Psoas muscle (tissue), 8 donors: ENCODE results near the gene SLC7A9. TPM values are rescaled to one million over a fixed set of nuclear protein-coding genes. Genes with fewer than 3 reads are reported as not detected.

Experiments used
- ATAC-seq, 4 donors: fragments of 200-7000 bp; cut with Tn5 transposase; one replicate each; pipeline ENCODE4 v1.9.1; 2020; ENCODE audit warnings: moderate library complexity in 3 of 4, mild to moderate bottlenecking in 2 of 4
- DNase-seq, 2 donors: peaks; one replicate each; pipeline ENCODE4 v3.0.0-alpha.2; 2020
- H3K27ac ChIP-seq: fragments of 200-600 bp; one replicate; pipeline ENCODE4 v1.8.0; 2022
- H3K27me3 ChIP-seq, 3 donors: fragments of 200-600 bp in 1 of 3; one replicate each; pipeline versions ENCODE4 v1.6.1 to v1.8.0; 2013 to 2022; ENCODE audit warnings: low read length in 2 of 3, mild to moderate bottlenecking in 2 of 3, moderate library complexity in 1 of 3; ENCODE audit not compliant: insufficient read depth in 3 of 3
- H3K36me3 ChIP-seq, 2 donors: fragments of 200-600 bp in 1 of 2; one replicate each; pipeline versions ENCODE4 v1.6.1 to v1.8.0; 2013 to 2022; ENCODE audit warnings: low read depth in 1 of 2, mild to moderate bottlenecking in 1 of 2, moderate library complexity in 1 of 2; ENCODE audit not compliant: insufficient read depth in 1 of 2
- H3K4me1 ChIP-seq: fragments of 200-600 bp; one replicate; pipeline ENCODE4 v1.8.0; 2022
- H3K4me3 ChIP-seq: fragments of 200-600 bp; one replicate; pipeline ENCODE4 v1.8.0; 2022; ENCODE audit warnings: mild to moderate bottlenecking
- H3K9me3 ChIP-seq: fragments of 200-600 bp; one replicate; pipeline ENCODE4 v1.8.0; 2022
- WGBS, 3 donors: extraction: QIAGEN DNeasy Blood & Tissue Kit; methylation state at CpG; one replicate each; pipeline versions ENCODE4 v1.1.6 to v1.1.7; 2013; 5-methylcytosine and 5-hydroxymethylcytosine counted together
- intact Hi-C, 2 donors: fragments of 100-400 bp; cut with DNase I; formaldehyde crosslinking; loops; one replicate each; pipeline versions ENCODE4 v1.11.0 to v1.14.2; 2022
- polyA plus RNA-seq, 3 donors: library from polyadenylated mRNA; stranded (reverse); fragments of 200-250 nt; gene quantifications; one replicate each; pipeline ENCODE4 v1.2.3, GENCODE V29; 2013
- total RNA-seq, 4 donors: library from RNA; stranded (reverse); fragmentation: NEBNext Ultra II Directional in 2 of 4; extraction: Animal tissue kit (Norgen Biotek cat#: 25700) in 2 of 4; gene quantifications; one replicate each; pipeline versions ENCODE4 v1.2.1 to v1.2.4, GENCODE V29; 2021 to 2023
- TF ChIP-seq, protein P1 (sequence below): fragments of 200-600 bp; IDR thresholded peaks from one replicate; pipeline ENCODE4 v1.8.0; 2022; ENCODE audit warnings: antibody characterized with exemption
- donor health status: healthy with polysubstance abuse.
- donor health status: DM: no; HTN: no; CAD: no; lungs with moderate emphysema.
- donor health status: Bipolar disorder and iron deficiency.
- donor health status: healthy.
- donor health status: DM: yes; HTN: yes; CAD: no.
- donor health status: DM: no; HTN: no; CAD: no.
- donor health status: DM: no; HTN: no; CAD: no.
- donor health status: DM: yes; HTN: yes; CAD: no.

The SLC7A9 gene
- total and polyA plus RNA-seq, 7 donors: 0.10 to 0.36 (median 0.17) TPM; not detected in 3

DNA sequence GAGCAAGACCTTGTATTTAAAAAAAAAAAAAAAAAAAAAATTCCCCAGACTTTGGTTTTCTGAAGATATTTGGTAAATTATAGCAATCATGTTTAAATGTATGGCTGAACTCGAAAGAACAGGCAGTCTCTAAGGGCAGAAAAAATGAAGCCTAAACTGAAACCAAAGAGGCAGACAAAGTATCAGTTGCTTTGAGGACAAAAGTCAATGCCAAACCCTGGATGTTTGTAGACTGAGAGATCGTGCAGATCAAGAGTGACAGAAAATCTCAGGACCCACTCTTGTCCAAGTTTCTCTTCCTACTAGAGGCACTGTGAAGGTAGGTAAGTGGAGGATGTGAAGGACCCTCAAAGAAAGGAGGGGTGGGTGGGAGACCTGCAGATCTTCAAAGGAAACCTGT, 11.1 kb upstream of the SLC7A9 start:
- no peaks in the 10 kb centered on the region for H3K27me3 ChIP-seq
- TF ChIP-seq, protein P1, sequence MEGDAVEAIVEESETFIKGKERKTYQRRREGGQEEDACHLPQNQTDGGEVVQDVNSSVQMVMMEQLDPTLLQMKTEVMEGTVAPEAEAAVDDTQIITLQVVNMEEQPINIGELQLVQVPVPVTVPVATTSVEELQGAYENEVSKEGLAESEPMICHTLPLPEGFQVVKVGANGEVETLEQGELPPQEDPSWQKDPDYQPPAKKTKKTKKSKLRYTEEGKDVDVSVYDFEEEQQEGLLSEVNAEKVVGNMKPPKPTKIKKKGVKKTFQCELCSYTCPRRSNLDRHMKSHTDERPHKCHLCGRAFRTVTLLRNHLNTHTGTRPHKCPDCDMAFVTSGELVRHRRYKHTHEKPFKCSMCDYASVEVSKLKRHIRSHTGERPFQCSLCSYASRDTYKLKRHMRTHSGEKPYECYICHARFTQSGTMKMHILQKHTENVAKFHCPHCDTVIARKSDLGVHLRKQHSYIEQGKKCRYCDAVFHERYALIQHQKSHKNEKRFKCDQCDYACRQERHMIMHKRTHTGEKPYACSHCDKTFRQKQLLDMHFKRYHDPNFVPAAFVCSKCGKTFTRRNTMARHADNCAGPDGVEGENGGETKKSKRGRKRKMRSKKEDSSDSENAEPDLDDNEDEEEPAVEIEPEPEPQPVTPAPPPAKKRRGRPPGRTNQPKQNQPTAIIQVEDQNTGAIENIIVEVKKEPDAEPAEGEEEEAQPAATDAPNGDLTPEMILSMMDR: no peak
- H3K4me3 ChIP-seq: no peak overlapping the region
- H3K27ac ChIP-seq: no peak overlapping the region
- ATAC-seq: no peak
- H3K9me3 ChIP-seq: no peaks in the 10 kb centered on the region
- DNase-seq: no peak
- intact Hi-C loops: no loop called here
- H3K36me3 ChIP-seq: peaks cover 0 to 12% of the 10 kb centered on the region in 2 donors
- WGBS, 3 donors: 75 to 88% (median 77%) methylated on average over 2 of the region's 2 CpGs
- no peaks in the 10 kb centered on the region for H3K4me1 ChIP-seq

DNA sequence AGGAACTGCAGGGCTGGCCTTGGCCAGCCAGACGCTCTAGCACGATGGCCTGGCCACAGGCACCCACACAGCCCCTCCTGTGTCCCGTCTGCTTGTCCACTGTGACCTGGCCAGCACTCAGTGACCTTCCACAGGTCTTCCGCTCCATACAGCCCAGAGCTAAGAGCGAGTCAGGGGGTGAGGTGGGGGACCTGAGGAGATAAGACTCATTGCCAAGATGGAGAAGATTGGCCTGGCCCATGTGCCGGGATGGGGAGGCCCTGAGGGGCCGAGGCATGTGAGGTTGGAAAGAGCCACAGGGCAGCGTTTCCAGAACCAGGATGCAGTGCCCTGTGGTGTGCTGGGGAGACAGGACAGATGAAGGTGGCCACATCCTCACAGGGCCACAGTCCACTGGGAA, 10.2 kb upstream of the SLC7A9 start:
- intact Hi-C loops: no loop called here
- TF ChIP-seq, protein P1: no peak
- ATAC-seq: no peak
- Histone ChIP-seq H3K4me1 (no peaks in the 10 kb centered on the region), H3K4me3 (no peak overlapping the region), H3K27me3 (no peaks in the 10 kb centered on the region), H3K36me3 (peaks cover 0 to 12% of the 10 kb centered on the region in 2 donors), H3K9me3 (no peaks in the 10 kb centered on the region), H3K27ac (no peak overlapping the region)
- DNase-seq: no peak
- WGBS, 3 donors: 87 to 97% (median 88%) methylated on average over 8 of the region's 8 CpGs

GRCh38 chr19:32878988-32879387, 9.4 kb upstream of the SLC7A9 start:
- no peaks in the 10 kb centered on the region for H3K9me3 ChIP-seq
- TF ChIP-seq, protein P1: no peak
- H3K27ac ChIP-seq: no peak overlapping the region
- ATAC-seq (no peak), DNase-seq (peak in 1 of 2 donors; percentile 39)
- H3K4me1 ChIP-seq: no peaks in the 10 kb centered on the region
- H3K27me3 ChIP-seq: no peaks in the 10 kb centered on the region
- intact Hi-C loops: no loop called here
- 95 to 99% (median 97%) methylated on average over 12 of the region's 12 CpGs for WGBS, 3 donors
- H3K4me3 ChIP-seq: no peak overlapping the region
- peaks cover 0 to 12% of the 10 kb centered on the region in 2 donors for H3K36me3 ChIP-seq

DNA sequence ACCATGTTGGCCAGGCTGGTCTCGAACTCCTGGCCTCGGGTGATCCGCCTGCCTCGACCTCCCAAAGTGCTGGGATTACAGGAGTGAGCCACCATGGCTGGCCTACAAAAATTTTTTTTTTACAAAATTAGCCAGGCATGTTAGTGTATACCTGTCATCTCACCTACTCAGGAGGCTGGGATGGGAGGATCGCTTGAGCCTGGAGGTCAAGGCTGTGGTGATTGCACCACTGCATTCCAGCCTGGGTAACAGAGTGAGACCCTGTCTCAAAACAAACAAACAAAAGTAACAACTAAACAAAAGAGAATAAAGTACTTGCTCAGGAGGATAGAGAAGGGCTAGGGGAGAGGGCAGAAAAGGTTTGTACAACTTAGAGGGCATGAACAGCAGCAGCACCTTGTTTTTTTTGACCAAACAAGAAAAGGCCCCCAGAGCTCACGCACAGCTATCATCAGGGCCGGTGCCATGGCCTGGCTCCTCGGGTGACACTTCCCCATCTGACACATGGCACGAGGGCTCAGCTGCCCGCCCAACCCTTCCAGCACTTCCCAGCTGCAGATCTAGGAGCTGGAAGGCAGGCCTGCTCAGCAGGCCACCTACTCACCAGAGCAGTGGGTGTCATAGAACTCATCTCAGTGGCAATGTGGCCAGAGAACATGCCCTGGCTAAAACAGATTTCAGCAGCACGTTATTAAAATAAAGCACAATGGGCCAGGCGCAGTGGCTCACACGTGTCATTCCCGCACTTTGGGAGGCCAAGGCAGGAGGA, 8.6 kb upstream of the SLC7A9 start:
- WGBS, 3 donors: 88 to 93% (median 92%) methylated on average over 14 of the region's 14 CpGs
- DNase-seq (peak in 1 of 2 donors; percentile 13), ATAC-seq (no peak)
- H3K36me3 ChIP-seq: peaks cover 0 to 12% of the 10 kb centered on the region in 2 donors
- H3K27ac ChIP-seq: no peak overlapping the region
- no peaks in the 10 kb centered on the region for H3K9me3 ChIP-seq
- no peaks in the 10 kb centered on the region for H3K4me1 ChIP-seq
- no peak overlapping the region for H3K4me3 ChIP-seq
- TF ChIP-seq, protein P1: no peak
- no peaks in the 10 kb centered on the region for H3K27me3 ChIP-seq
- intact Hi-C loops: no loop called here
